HTERT RPE-1 (cell line): ENCODE results near the gene NETO2.

Experiments used
- in situ Hi-C: fragments of 300-500 bp; cut with MboI; formaldehyde crosslinking; loops from 4 replicates; pipeline ENCODE4 v1.14.3; 2020; ENCODE audit warnings: low sequenced_read_pairs

Gene NETO2

GRCh38 chr16:47047524-47048203 lies 96.1 kb downstream of the NETO2 start:
- in situ Hi-C loops = no loop called here

GRCh38 chr16:47046726-47047523 lies 96.8 kb downstream of the NETO2 start:
- in situ Hi-C loops = no loop called here

GRCh38 chr16:47045459-47045858 lies 98.3 kb downstream of the NETO2 start:
- in situ Hi-C loops = no loop called here

- in situ Hi-C loops = no loop called here
Measured at GRCh38 chr16:47045023-47045422, 98.7 kb downstream of the NETO2 start.

- in situ Hi-C loops = no loop called here
Measured at GRCh38 chr16:47043970-47044684, 99.6 kb downstream of the NETO2 start.

- in situ Hi-C loops = no loop called here
Measured at GRCh38 chr16:47043200-47043599, 100.5 kb downstream of the NETO2 start.

GRCh38 chr16:47037746-47038458 lies 105.8 kb downstream of the NETO2 start:
- in situ Hi-C loops = no loop called here

- in situ Hi-C loops = no loop called here
Measured at GRCh38 chr16:47037396-47037745, 106.4 kb downstream of the NETO2 start.

GRCh38 chr16:47036201-47036600 lies 107.5 kb downstream of the NETO2 start:
- in situ Hi-C loops = no loop called here

GRCh38 chr16:47035436-47035835 lies 108.3 kb downstream of the NETO2 start:
- in situ Hi-C loops = no loop called here

GRCh38 chr16:47034455-47034854 lies 109.3 kb downstream of the NETO2 start:
- in situ Hi-C loops = no loop called here

- in situ Hi-C loops = no loop called here
Measured at GRCh38 chr16:47033176-47033575, 110.6 kb downstream of the NETO2 start.

- in situ Hi-C loops = no loop called here
Measured at GRCh38 chr16:47029724-47030123, 114.0 kb downstream of the NETO2 start.

GRCh38 chr16:47028767-47029377 lies 114.9 kb downstream of the NETO2 start:
- in situ Hi-C loops = no loop called here
